Measurements from ENCODE around the gene TAF1D.
"Not testable (repeated sequence)": the region's sequence is repeated elsewhere in the genome, so short reads cannot be mapped to it uniquely, and the experiment has no call there.

Gene TAF1D

DNA sequence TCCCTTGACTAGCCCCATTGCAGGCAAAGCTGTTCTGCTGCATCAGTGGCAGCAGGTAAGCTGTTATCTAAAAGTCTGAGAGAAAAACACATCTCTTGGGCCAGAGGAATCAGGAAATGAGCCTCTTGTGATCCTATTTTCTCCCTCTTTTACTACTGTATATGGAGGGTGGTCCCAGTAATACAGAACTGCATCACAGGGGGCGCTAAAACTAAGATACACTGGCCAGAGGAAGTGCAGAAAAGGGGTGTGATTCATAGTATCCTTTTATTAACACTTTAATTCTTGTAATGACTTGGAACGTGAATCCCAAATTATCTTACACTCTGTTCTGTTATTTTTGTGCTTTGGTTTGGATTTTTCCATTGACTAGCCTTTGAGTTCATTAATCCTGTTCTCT, 34.0 kb upstream of the TAF1D start:
- no peak for TF ChIP-seq EZH2 (IDR thresholded peaks at IDR 0.05; ENCODE audit: borderline replicate concordance, low read length)
- TF ChIP-seq, protein P1, sequence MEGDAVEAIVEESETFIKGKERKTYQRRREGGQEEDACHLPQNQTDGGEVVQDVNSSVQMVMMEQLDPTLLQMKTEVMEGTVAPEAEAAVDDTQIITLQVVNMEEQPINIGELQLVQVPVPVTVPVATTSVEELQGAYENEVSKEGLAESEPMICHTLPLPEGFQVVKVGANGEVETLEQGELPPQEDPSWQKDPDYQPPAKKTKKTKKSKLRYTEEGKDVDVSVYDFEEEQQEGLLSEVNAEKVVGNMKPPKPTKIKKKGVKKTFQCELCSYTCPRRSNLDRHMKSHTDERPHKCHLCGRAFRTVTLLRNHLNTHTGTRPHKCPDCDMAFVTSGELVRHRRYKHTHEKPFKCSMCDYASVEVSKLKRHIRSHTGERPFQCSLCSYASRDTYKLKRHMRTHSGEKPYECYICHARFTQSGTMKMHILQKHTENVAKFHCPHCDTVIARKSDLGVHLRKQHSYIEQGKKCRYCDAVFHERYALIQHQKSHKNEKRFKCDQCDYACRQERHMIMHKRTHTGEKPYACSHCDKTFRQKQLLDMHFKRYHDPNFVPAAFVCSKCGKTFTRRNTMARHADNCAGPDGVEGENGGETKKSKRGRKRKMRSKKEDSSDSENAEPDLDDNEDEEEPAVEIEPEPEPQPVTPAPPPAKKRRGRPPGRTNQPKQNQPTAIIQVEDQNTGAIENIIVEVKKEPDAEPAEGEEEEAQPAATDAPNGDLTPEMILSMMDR (IDR thresholded peaks at IDR 0.05; ENCODE audit: low read length): peak; percentile 59
- Histone ChIP-seq H4K20me1 (ENCODE audit: insufficient read depth, low read length) (no peaks in the 10 kb centered on the region), H3K27me3 (ENCODE audit: insufficient read depth, low read length) (no peaks in the 10 kb centered on the region), H3K36me3 (ENCODE audit: insufficient read depth, low read length) (no peaks in the 10 kb centered on the region), H3K4me2 (ENCODE audit: low read length) (no peak overlapping the region), H3K79me2 (ENCODE audit: insufficient read depth, low read length) (no peaks in the 10 kb centered on the region), H2AFZ (ENCODE audit: low read length) (no peak overlapping the region), H3K4me1 (ENCODE audit: insufficient read depth, low read length, severe bottlenecking) (no peaks in the 10 kb centered on the region), H3K27ac (ENCODE audit: low read depth, low read length, poor library complexity, severe bottlenecking) (no peak overlapping the region), H3K9me2 (ENCODE audit: low read depth, low read length) (no peaks in the 10 kb centered on the region), H3K9ac (ENCODE audit: low read length) (no peak overlapping the region), H3F3A (ENCODE audit: insufficient read depth, low read length) (no peaks in the 10 kb centered on the region), H3K9me3 (ENCODE audit: low read length) (peaks cover 8% of the 10 kb centered on the region), H3K4me3 (ENCODE audit: low read depth, low read length, poor library complexity, severe bottlenecking) (no peak overlapping the region)

DNA sequence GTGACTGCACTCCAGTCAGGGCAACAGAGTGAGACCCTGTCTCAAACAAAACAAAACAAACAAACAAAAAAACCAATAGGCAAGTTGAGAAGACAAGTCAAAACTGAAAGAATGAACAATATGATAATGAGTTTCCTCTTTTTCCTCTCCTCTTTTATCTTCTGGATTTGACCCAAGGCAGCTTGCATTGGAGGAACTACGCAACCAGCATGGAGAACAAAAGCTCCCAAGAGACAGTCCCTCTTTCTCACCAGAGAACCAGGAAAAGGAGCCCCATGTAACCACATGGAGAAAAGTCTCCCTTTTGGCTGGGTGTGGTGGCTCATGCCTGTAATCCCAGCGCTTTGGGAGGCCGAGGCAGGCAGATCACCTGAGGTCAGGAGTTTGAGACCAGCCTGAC, 33.3 kb upstream of the TAF1D start:
- not testable (repeated sequence) for H3K9ac ChIP-seq (ENCODE audit: low read length); H3K27ac ChIP-seq (ENCODE audit: low read depth, low read length, poor library complexity, severe bottlenecking); H4K20me1 ChIP-seq (ENCODE audit: insufficient read depth, low read length); H3K9me2 ChIP-seq (ENCODE audit: low read depth, low read length); H3K9me3 ChIP-seq (ENCODE audit: low read length); H3K79me2 ChIP-seq (ENCODE audit: insufficient read depth, low read length); H3K4me3 ChIP-seq (ENCODE audit: low read depth, low read length, poor library complexity, severe bottlenecking); H3K27me3 ChIP-seq (ENCODE audit: insufficient read depth, low read length); H3K4me2 ChIP-seq (ENCODE audit: low read length); H3K4me1 ChIP-seq (ENCODE audit: insufficient read depth, low read length, severe bottlenecking); H3K36me3 ChIP-seq (ENCODE audit: insufficient read depth, low read length); H2AFZ ChIP-seq (ENCODE audit: low read length); H3F3A ChIP-seq (ENCODE audit: insufficient read depth, low read length)

DNA sequence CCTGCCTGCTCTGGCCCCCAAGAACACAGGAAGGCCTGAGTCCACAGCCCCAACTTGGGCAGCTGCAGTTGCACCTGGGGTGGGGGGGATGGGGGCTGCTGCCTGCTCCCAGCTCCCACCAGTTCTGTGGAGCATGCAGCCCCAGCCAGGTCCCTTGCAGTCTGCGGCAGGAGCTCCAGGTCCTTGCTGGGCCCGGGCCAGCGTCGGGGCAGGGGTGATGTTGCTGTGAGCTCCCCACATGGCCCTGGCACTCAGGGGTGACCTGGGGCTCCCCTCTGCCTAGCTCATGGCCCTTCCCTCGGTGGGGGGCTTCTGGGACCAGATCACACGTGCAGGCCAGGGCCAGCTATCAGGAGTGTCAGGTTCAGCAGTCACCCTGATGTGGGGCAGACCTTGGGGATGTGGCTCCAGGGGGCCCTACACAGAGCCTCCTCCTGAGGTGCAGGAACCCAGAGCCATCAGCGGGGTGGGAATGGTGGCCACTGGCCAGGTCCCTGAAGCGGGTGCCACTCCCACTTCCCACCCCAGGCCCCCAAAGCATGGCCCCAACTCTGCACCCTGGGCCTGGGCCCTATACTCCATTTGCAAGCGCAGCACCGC, 32.4 kb upstream of the TAF1D start:
- H4K20me1 ChIP-seq (ENCODE audit: insufficient read depth, low read length): no peaks in the 10 kb centered on the region
- H3K27me3 ChIP-seq (ENCODE audit: insufficient read depth, low read length): no peaks in the 10 kb centered on the region
- no peak overlapping the region for H3K4me2 ChIP-seq (ENCODE audit: low read length)
- no peak overlapping the region for H3K4me3 ChIP-seq (ENCODE audit: low read depth, low read length, poor library complexity, severe bottlenecking)
- H3K4me1 ChIP-seq (ENCODE audit: insufficient read depth, low read length, severe bottlenecking): no peaks in the 10 kb centered on the region
- TF ChIP-seq, protein P1 (IDR thresholded peaks at IDR 0.05; ENCODE audit: low read length): no peak
- no peak for TF ChIP-seq EZH2 (IDR thresholded peaks at IDR 0.05; ENCODE audit: borderline replicate concordance, low read length)
- no peak overlapping the region for H2AFZ ChIP-seq (ENCODE audit: low read length)
- no peaks in the 10 kb centered on the region for H3K79me2 ChIP-seq (ENCODE audit: insufficient read depth, low read length)
- peaks cover 8% of the 10 kb centered on the region for H3K9me3 ChIP-seq (ENCODE audit: low read length)
- H3F3A ChIP-seq (ENCODE audit: insufficient read depth, low read length): no peaks in the 10 kb centered on the region
- H3K9ac ChIP-seq (ENCODE audit: low read length): no peak overlapping the region
- H3K9me2 ChIP-seq (ENCODE audit: low read depth, low read length): no peaks in the 10 kb centered on the region
- no peaks in the 10 kb centered on the region for H3K36me3 ChIP-seq (ENCODE audit: insufficient read depth, low read length)
- no peak overlapping the region for H3K27ac ChIP-seq (ENCODE audit: low read depth, low read length, poor library complexity, severe bottlenecking)

DNA sequence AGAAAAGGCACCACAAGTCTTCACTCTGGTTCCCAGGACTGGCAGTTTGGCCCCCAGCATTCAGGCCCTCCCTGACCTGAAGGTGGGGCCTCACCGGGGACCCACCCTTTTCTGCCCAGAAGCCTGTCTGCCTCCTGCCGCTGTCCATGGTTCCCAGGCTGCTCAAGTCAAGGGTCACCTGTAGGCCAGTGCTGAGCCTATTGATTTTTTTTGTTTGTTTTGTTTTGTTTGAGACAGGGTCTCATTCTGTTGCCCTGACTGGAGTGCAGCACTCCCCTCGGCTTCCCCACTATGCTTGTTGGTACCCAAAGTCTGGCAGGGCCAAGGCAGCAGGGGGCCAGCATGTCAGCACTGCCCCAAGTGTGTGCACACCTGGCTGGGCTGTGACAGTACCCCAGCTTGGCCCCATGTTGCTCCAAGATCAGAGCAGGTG, 31.8 kb upstream of the TAF1D start:
- Histone ChIP-seq H3K4me3 (ENCODE audit: low read depth, low read length, poor library complexity, severe bottlenecking) (no peak overlapping the region), H3F3A (ENCODE audit: insufficient read depth, low read length) (no peaks in the 10 kb centered on the region), H4K20me1 (ENCODE audit: insufficient read depth, low read length) (no peaks in the 10 kb centered on the region), H3K79me2 (ENCODE audit: insufficient read depth, low read length) (no peaks in the 10 kb centered on the region), H3K4me2 (ENCODE audit: low read length) (no peak overlapping the region), H3K9me2 (ENCODE audit: low read depth, low read length) (no peaks in the 10 kb centered on the region), H3K27ac (ENCODE audit: low read depth, low read length, poor library complexity, severe bottlenecking) (no peak overlapping the region), H3K4me1 (ENCODE audit: insufficient read depth, low read length, severe bottlenecking) (no peaks in the 10 kb centered on the region), H2AFZ (ENCODE audit: low read length) (no peak overlapping the region), H3K9me3 (ENCODE audit: low read length) (peaks cover 8% of the 10 kb centered on the region), H3K27me3 (ENCODE audit: insufficient read depth, low read length) (no peaks in the 10 kb centered on the region), H3K9ac (ENCODE audit: low read length) (no peak overlapping the region), H3K36me3 (ENCODE audit: insufficient read depth, low read length) (no peaks in the 10 kb centered on the region)
- TF ChIP-seq EZH2 (IDR thresholded peaks at IDR 0.05; ENCODE audit: borderline replicate concordance, low read length): no peak
- TF ChIP-seq, protein P1 (IDR thresholded peaks at IDR 0.05; ENCODE audit: low read length): no peak

Data from OCI-LY1 (cell line).